WTC11 (cell line): ENCODE measurements around the gene PHOSPHO2. TPM values are rescaled to one million over a fixed set of nuclear protein-coding genes. Genes with fewer than 3 reads are reported as not detected.

ENCODE experiments used
- ATAC-seq: fragments of 200-7000 bp; cut with Tn5 transposase; 2 replicates; pipeline ENCODE4 v1.10.0; 2021; ENCODE audit warnings: mild to moderate bottlenecking, moderate library complexity
- CTCF ChIA-PET: fragments of 300-600 bp; sonication (Branson Sonifier 250); formaldehyde crosslinking; loops from one replicate; lab custom pipeline; 2021; ENCODE audit warnings: antibody characterized with exemption; lab: Charles Lee
- POLR2A ChIA-PET: fragments of 350-600 bp; sonication (Branson Sonifier 250); formaldehyde crosslinking; loops from one replicate; lab custom pipeline; 2021; ENCODE audit warnings: antibody characterized with exemption; lab: Charles Lee
- DNase-seq: peaks from one replicate; pipeline ENCODE4 v3.0.0; 2021; ENCODE audit warnings: low spot score
- H3K27ac Mint-ChIP-seq: 2 replicates; pipeline ENCODE4 v1.8.0; 2021; ENCODE audit warnings: mixed read lengths
- H3K27me3 Mint-ChIP-seq: 2 replicates; pipeline ENCODE4 v1.8.0; 2021; ENCODE audit warnings: low read depth, mild to moderate bottlenecking, moderate library complexity, mixed read lengths
- H3K36me3 Mint-ChIP-seq: 2 replicates; pipeline ENCODE4 v1.8.0; 2021; ENCODE audit warnings: mixed read lengths
- H3K4me1 Mint-ChIP-seq: 2 replicates; pipeline ENCODE4 v1.8.0; 2022; ENCODE audit warnings: mixed read lengths
- H3K4me3 Mint-ChIP-seq: 2 replicates; pipeline ENCODE4 v1.8.0; 2021; ENCODE audit warnings: mild to moderate bottlenecking, moderate library complexity, mixed read lengths
- H3K9me3 Mint-ChIP-seq: 2 replicates; pipeline ENCODE4 v1.8.0; 2021; ENCODE audit warnings: mixed read lengths
- ARID4B ChIP-seq: sonication (generic); formaldehyde crosslinking; IDR thresholded peaks from 2 replicates; pipeline ENCODE4 v1.8.0; 2023; ENCODE audit warnings: missing genetic modification reagents, mild to moderate bottlenecking, borderline replicate concordance
- ATF6 ChIP-seq: sonication (generic); formaldehyde crosslinking; IDR thresholded peaks from 2 replicates; pipeline ENCODE4 v1.8.1; 2023; ENCODE audit warnings: mild to moderate bottlenecking, missing genetic modification reagents
- E2F4 ChIP-seq: sonication (generic); formaldehyde crosslinking; IDR thresholded peaks from 2 replicates; pipeline ENCODE4 v1.8.1; 2022; ENCODE audit warnings: low read depth, mild to moderate bottlenecking, moderate library complexity, missing genetic modification reagents, borderline replicate concordance
- EMX1 ChIP-seq: fragments of 250-450 bp; sonication (Bioruptor Pico); IDR thresholded peaks from 2 replicates; pipeline ENCODE4 v1.8.0; 2021; ENCODE audit warnings: mild to moderate bottlenecking
- ESRRA ChIP-seq: sonication (generic); formaldehyde crosslinking; IDR thresholded peaks from 2 replicates; pipeline ENCODE4 v1.8.1; 2022; ENCODE audit warnings: mild to moderate bottlenecking, missing genetic modification reagents, borderline replicate concordance
- FOXP1 ChIP-seq: sonication (generic); formaldehyde crosslinking; IDR thresholded peaks from 2 replicates; pipeline ENCODE4 v1.8.0; 2022; ENCODE audit warnings: missing genetic modification reagents, mild to moderate bottlenecking, moderate library complexity, borderline replicate concordance
- NR3C1 ChIP-seq: sonication (generic); formaldehyde crosslinking; conservative IDR thresholded peaks from 2 replicates; pipeline ENCODE4 v1.8.1; 2023; ENCODE audit warnings: low read depth, mild to moderate bottlenecking, missing genetic modification reagents
- PRDM15 ChIP-seq: sonication (generic); formaldehyde crosslinking; IDR thresholded peaks from 2 replicates; pipeline ENCODE4 v1.8.0; 2022; ENCODE audit warnings: missing genetic modification reagents
- PRRX2 ChIP-seq: fragments of 250-450 bp; sonication (Bioruptor Pico); IDR thresholded peaks from 2 replicates; pipeline ENCODE4 v1.8.0; 2021; ENCODE audit warnings: mild to moderate bottlenecking
- SMAD3 ChIP-seq: sonication (generic); formaldehyde crosslinking; IDR thresholded peaks from 2 replicates; pipeline ENCODE4 v1.8.0; 2022; ENCODE audit warnings: missing genetic modification reagents, mild to moderate bottlenecking, borderline replicate concordance
- TP53 ChIP-seq: sonication (generic); formaldehyde crosslinking; IDR thresholded peaks from 2 replicates; pipeline ENCODE4 v1.8.1; 2023; ENCODE audit warnings: mild to moderate bottlenecking, missing genetic modification reagents
- ZBTB21 ChIP-seq: sonication (generic); formaldehyde crosslinking; IDR thresholded peaks from 2 replicates; pipeline ENCODE4 v1.8.1; 2023; ENCODE audit warnings: mild to moderate bottlenecking, missing genetic modification reagents, borderline replicate concordance
- ZNF121 ChIP-seq: sonication (generic); formaldehyde crosslinking; IDR thresholded peaks from 2 replicates; pipeline ENCODE4 v1.8.0; 2023; ENCODE audit warnings: missing genetic modification reagents
- ZNF138 ChIP-seq: sonication (generic); formaldehyde crosslinking; conservative IDR thresholded peaks from 2 replicates; pipeline ENCODE4 v1.8.1; 2022; ENCODE audit warnings: mild to moderate bottlenecking, moderate library complexity, missing genetic modification reagents
- ZNF232 ChIP-seq: sonication (generic); formaldehyde crosslinking; IDR thresholded peaks from 2 replicates; pipeline ENCODE4 v1.8.0; 2022; ENCODE audit warnings: mild to moderate bottlenecking, missing genetic modification reagents
- ZNF263 ChIP-seq: sonication (generic); formaldehyde crosslinking; IDR thresholded peaks from 2 replicates; pipeline ENCODE4 v1.8.1; 2022; ENCODE audit warnings: low read depth, mild to moderate bottlenecking, moderate library complexity, missing genetic modification reagents
- ZNF281 ChIP-seq: sonication (generic); formaldehyde crosslinking; IDR thresholded peaks from 2 replicates; pipeline ENCODE4 v1.8.0; 2023; ENCODE audit warnings: mild to moderate bottlenecking, missing genetic modification reagents
- total RNA-seq: library from RNA; stranded (reverse); gene quantifications from 3 replicates; pipeline ENCODE4 v1.2.3, GENCODE V29; 2021
- TF ChIP-seq, protein P1 (sequence below): sonication (generic); formaldehyde crosslinking; IDR thresholded peaks from 2 replicates; pipeline ENCODE4 v1.8.0; 2022; ENCODE audit warnings: mild to moderate bottlenecking, missing genetic modification reagents

Gene PHOSPHO2
- total RNA-seq, 1 experiment from 2014 or later, result 6.1 TPM

GRCh38 chr2:169694894-169695260 lies 608 bp downstream of the PHOSPHO2 start:
- ATAC-seq (no peak), DNase-seq (no peak)
- TF ChIP-seq NR3C1 (CRISPR knock-in tag) (no peak), ZNF121 (no peak), SMAD3 (CRISPR knock-in tag) (no peak), EMX1 (no peak), ZNF263 (CRISPR knock-in tag) (no peak), ZNF281 (CRISPR knock-in tag) (no peak), PRRX2 (no peak), TP53 (CRISPR knock-in tag) (no peak), ARID4B (CRISPR knock-in tag) (no peak), FOXP1 (CRISPR knock-in tag) (no peak), ESRRA (no peak), ZNF138 (CRISPR knock-in tag) (no peak), PRDM15 (no peak), ZBTB21 (CRISPR knock-in tag) (no peak), ATF6 (CRISPR knock-in tag) (no peak), E2F4 (no peak), ZNF232 (CRISPR knock-in tag) (no peak)
- TF ChIP-seq, protein P1, sequence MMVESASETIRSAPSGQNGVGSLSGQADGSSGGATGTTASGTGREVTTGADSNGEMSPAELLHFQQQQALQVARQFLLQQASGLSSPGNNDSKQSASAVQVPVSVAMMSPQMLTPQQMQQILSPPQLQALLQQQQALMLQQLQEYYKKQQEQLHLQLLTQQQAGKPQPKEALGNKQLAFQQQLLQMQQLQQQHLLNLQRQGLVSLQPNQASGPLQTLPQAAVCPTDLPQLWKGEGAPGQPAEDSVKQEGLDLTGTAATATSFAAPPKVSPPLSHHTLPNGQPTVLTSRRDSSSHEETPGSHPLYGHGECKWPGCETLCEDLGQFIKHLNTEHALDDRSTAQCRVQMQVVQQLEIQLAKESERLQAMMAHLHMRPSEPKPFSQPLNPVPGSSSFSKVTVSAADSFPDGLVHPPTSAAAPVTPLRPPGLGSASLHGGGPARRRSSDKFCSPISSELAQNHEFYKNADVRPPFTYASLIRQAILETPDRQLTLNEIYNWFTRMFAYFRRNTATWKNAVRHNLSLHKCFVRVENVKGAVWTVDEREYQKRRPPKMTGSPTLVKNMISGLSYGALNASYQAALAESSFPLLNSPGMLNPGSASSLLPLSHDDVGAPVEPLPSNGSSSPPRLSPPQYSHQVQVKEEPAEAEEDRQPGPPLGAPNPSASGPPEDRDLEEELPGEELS (CRISPR knock-in tag), result no peak
- H3K4me3 Mint-ChIP-seq, result peak overlapping the region; percentile 89
- ChIA-PET CTCF (no interaction called here), POLR2A (interaction anchor here (0.5 kb wide), 1 partner anchor 104 kb away, joined by 3 read pairs; the partner anchor contains the start of gene SSB)
- H3K27ac Mint-ChIP-seq, result 0 out of 2 replicates have a peak overlapping the region, but pooled peaks have one; percentile 36
- H3K9me3 Mint-ChIP-seq, result no peaks in the 10 kb centered on the region; the same call in 1 of the 2 replicates
- peaks cover 9% of the 10 kb centered on the region for H3K36me3 Mint-ChIP-seq
- peaks cover 11% of the 10 kb centered on the region for H3K27me3 Mint-ChIP-seq
- H3K4me1 Mint-ChIP-seq, result peaks cover 14% of the 10 kb centered on the region
